Renal cortex interstitium (tissue), 11 donors: Measurements from ENCODE around the gene MAN1C1. TPM values are rescaled to one million over a fixed set of nuclear protein-coding genes. Genes with fewer than 3 reads are reported as not detected.
A peak's percentile ranks its signal among the peaks of the same experiment; 100 is the strongest.

ENCODE experiments used
- DNase-seq, 11 donors: peaks; one replicate each; pipeline ENCODE4 v3.0.0-alpha.2; 2013; ENCODE audit warnings: low read depth in 9 of 11, low spot score in 4 of 11; ENCODE audit errors: extremely low read depth in 1 of 11
- polyA plus RNA-seq, 3 donors: library from polyadenylated mRNA; unstranded; fragments of 120-200 nt; gene quantifications; one replicate each; pipeline ENCODE4 v1.2.1, GENCODE V29; 2013; ENCODE audit not compliant: insufficient read length in 3 of 3

MAN1C1 gene
- polyA plus RNA-seq, 3 donors: 12.4 to 18.0 (median 14.0) TPM

DNA sequence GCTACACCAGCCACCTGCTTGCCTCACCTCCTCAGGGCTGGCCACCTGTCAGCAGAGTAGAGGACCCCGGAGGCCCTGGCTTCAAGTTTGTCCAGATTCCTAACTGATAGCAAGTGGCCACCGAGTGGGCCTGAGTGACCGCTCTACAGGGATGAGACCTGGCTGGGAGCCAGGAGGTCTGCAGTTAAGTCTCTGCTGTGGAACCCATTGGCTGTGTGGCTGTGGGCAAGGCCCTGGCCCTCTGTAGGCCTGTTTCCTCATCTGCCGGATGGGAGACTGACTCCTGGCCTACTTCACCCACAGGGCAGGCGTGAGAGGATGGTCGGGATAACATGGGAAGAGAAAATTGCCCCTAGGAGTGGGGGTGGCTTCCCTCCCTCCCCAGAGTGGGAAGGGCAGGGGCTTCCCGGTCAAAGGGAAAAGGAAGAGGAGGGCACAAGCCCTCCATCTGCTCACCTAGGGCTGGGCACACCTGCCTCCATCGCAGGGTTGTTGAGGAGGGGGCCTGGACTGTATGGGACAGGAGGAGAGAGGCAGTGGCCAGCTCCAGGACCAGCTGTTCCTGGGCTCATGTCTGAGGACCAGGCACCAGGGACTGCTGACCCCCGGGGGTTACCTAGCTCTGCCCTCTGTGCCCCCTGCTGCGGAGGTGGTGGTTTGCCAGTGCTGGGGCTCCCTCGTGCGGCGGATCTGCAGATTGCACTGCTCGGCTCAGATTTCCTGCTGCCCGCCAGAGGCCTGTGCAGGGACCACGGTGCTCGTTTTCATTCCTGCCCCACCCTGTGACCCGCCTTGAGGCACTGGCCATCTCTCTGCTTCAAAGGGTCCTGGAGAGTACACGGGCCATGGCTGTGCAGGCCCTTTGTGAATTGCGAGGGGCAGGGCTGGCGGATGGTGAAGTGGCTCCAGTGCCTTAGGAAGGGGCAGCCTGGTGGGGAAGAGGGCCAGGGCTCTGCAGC, 194.0 kb downstream of the MAN1C1 start:
- peak in 2 of 11 donors; percentile 26 to 27 for DNase-seq

DNA sequence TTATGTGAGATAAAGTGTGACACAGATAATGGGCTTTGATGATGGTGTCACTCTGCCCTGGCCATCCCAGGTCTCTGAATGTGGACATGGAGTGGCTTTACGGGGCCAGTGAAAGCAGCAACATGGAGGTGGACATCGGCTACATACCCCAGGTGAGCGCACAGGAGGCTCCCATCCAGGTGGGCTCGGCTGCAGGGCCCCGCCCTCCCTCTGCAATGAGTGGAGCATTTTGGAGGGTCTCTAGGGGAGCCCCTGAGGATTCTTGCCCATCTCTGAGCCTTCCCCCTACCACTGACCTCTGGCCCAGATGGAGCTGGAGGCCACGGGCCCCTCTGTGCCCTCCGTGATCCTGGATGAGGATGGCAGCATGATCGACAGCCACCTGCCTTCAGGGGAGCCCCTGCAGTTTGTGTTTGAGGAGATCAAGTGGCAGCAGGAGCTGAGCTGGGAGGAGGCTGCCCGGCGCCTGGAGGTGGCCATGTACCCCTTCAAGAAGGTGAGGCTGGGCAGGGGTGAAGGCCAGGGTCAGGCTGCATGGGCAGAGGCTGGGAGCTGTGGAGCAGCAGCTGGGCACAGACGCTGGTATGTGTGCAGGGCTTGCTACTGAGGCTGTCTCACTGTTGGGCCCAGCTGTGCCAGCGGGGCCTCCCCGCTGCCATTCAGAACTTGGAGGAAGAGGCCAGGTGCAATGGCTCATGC, 194.9 kb downstream of the MAN1C1 start:
- DNase-seq: no peak

DNA sequence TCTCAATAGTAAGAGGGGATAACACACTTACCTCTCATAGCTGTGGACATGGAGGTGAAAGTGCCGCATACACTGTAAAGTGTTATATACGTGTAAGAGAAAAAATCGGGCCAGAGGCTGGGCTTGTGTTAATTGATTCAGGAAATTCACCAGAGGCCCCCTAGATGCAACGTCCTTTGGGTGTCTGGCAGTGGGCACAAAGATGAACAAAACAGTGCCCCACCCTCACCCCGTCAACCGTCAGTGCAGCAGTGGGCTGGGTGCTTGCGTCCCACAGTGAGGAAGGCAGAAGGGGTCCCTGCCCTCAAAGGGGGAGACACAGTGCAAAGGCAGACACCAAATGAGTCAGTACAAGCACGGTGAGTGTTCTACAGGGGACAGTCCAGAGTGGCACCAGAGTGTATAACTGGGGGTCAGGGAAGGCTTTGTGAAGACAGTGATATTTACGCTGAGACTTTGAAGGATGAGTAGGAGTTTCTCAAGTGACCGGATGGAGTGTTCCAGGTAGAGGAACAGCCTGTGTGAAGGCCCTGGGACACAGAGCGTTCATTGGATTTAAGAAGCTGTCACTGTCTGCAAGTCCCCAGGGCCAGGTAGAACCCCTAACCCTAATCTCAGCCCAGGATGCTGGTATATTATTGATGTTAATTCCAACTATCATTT, 196.6 kb downstream of the MAN1C1 start:
- DNase-seq: no peak

- no peak for DNase-seq
Measured at GRCh38 chr1:25813734-25814471, 197.3 kb downstream of the MAN1C1 start.

- DNase-seq: no peak
Measured at GRCh38 chr1:25814549-25815087, 198.0 kb downstream of the MAN1C1 start.

DNA sequence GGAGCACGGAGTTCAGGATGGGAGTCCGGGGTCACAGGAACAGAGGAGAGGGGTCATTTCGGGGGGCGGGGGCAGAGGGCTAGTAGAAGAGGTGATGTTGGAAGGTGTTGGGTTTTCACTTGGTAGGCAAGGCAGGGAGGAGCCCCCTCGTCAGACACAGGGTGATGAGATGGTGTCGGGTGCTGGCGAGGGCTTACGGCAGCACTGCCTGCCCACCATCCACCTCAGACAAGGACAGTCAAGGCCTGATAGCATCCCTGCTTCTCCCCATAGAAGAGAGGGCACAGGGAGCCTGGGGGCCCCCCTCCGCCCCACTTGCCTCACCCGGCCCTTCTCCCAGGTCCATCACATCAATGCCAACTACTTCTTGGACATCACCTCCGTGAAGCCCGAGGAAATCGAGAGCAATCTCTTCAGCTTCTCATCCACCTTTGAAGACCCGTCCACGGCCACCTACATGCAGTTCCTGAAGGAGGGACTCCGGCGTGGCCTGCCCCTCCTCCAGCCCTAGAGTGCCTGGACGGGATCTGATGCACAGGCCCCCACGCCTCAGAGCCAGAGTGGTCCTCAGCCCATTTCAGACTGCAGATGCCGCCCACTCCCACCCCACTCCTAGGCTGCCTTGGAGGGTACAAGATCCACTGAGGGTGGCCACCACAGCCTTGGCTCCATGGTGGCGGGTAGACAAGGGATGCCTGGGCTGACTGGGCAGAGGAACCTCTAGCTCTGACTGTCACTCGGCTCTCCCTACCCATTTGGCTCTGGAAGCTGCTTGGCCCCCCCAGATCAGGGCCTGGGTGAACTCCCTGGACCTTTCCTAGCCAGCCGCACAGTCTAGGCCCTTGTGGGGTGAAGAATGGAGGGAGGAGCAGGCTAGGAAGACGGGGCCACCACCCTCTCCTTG, 198.9 kb downstream of the MAN1C1 start:
- DNase-seq: no peak

DNA sequence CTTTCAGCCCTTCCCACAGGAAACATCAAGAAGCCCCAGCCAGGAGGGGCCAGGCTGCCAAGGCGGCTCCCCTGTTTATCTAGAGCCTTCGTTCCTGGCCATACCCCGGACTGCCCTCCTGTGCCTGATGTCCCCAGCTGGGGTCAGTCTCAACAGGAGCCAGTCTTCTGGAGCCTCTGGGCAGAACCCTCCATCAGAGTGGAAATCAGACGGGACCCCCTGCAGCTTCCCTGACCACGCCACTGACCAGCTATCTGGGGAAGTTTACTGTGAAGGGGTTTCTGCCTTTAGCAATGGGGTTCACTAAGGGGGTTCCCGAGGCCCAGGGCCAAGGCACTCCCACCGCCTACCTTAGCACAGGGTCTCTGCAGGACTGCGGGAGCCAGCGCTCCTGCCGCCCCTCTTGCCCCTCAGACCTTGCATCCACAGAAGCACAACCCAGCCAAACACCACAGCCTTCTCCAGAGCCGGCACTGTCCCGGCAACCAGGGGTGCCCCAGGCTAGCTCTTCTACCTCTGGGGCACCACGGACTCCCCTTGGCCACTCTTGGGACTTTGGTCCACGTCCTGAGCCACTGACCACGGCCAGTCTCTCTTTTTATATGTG, 199.6 kb downstream of the MAN1C1 start:
- DNase-seq: no peak

DNA sequence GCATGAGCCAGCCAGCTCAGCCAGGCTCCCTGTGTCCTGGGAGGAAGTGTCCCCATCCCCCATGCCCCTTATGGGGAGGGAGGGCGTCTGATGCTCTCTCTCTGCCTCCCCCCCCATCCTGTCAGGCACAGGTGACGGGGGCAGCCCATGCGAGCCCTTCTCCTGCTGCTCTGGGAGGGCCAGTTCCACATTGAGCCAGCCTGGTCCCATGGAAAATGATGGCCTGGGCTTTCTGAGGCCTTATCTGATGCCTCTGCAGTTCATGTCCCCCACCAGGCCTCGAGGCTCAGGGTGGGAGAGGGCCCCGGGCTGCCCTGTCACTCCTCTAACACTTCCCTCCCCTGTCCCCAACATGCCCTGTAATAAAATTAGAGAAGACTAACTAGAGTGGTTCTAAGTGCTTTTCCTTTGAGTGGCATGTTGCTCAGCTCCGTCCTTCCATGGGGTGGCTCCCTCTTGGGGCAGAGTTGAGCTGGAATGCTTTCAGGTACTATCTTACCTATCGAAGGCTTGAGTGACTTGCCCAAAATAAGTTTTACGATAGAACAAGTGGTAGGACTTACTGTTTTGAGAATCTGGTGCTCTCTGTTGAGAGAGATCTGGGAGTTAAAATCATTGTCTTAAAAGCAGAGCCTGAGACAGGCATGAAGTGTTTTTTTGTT, 201.4 kb downstream of the MAN1C1 start:
- no peak for DNase-seq

GRCh38 chr1:25818569-25818968, 202.0 kb downstream of the MAN1C1 start:
- DNase-seq: no peak

DNA sequence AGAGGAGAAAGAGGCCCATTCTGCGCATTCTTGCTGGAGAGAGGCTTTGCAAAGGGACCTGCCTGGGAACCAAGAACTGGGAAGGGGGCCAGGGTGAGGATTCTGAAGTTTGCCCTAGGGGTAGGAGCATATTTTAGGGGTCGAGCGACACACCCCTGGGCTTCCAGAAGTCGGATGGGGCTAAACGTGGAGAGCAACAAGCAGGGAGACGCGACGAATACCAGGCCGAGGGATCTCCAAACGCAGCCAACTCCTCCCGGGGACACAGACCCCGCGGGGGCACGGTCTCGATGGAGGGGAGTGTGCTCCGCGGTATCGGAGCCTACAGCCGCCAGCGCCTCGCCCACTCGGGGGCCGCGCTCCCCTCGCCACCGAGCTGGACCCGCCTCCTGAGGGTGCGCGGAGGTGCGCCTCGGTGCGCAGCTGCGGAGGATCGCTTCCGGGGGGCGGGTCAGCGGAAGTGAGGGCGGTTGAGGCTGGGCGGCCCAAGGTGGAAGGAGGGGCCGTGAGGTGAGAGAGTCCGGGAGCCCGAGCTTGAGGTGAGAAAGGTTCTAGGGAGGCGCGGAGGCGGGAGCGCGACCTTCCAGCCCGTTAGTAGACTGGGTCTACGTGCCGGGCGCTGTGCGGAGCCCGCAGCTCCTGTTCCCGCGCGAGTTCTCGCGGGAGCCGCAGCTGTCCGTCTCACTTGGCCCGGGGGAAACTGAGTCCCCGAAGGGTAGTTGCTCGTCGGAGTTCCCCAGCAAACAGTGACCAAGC, 203.1 kb downstream of the MAN1C1 start, which contains the start of gene MTFR1L:
MTFR1L (plus strand) TSS at position 464 of the 756 bp plus-strand sequence. CDS start 3,151 bp downstream, outside the sequence.
- DNase-seq: peak in 10 of 11 donors; percentile 63 to 84 (median 79)

- no peak for DNase-seq
Measured at GRCh38 chr1:25820247-25821111, 203.9 kb downstream of the MAN1C1 start.

DNA sequence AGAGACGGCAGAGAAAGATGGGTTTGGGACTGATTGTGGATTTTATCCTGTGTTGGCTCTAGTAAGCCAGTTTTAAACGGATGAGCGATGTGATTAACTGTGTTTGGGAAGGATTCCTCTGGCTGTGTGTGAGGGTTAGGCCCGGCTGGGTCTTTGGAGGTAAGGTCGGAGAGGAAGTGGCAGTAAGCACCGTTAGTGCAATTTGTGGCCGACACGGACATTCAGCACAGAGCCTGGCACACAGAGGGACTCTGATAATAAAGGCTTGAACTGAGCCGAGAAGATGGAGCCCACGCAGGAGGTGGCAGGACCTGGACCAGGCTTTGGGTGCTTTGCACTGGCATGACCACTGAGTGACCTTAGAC, 204.5 kb downstream of the MAN1C1 start:
- no peak for DNase-seq

DNA sequence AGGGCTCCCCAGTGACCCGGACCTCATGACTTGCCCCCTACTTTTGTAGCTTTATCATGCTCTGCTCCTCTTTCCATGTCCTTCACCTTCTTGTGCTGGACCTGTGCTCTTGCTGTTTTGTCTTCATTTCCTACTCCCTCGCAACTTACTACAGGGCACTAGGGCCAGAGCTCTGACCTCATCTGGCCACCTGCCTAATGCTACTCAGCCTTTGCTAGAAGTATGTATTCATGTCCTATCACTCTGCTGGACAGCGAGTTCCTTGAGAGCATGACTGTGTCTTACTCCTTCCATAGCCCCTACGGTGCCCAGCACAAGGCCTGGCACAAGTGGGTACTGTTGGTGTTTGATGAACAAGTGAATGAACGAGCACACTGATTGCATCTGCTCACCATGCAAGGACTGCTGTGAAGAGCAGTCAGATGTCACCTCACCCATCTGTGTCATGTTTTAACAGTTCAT, 205.1 kb downstream of the MAN1C1 start:
- DNase-seq: no peak

GRCh38 chr1:25825605-25826004, 209.0 kb downstream of the MAN1C1 start:
- no peak for DNase-seq

- DNase-seq: no peak
Measured at GRCh38 chr1:25826571-25826970, 210.0 kb downstream of the MAN1C1 start.
